ENCODE results near the gene CD226. TPM values are rescaled to one million over a fixed set of nuclear protein-coding genes. Genes with fewer than 3 reads are reported as not detected.
"Not testable (repeated sequence)": the region's sequence is repeated elsewhere in the genome, so short reads cannot be mapped to it uniquely, and the experiment has no call there.

Gene CD226
- total RNA-seq, 3 donors from 2014 or later, result 129 to 168 (median 129) TPM

DNA sequence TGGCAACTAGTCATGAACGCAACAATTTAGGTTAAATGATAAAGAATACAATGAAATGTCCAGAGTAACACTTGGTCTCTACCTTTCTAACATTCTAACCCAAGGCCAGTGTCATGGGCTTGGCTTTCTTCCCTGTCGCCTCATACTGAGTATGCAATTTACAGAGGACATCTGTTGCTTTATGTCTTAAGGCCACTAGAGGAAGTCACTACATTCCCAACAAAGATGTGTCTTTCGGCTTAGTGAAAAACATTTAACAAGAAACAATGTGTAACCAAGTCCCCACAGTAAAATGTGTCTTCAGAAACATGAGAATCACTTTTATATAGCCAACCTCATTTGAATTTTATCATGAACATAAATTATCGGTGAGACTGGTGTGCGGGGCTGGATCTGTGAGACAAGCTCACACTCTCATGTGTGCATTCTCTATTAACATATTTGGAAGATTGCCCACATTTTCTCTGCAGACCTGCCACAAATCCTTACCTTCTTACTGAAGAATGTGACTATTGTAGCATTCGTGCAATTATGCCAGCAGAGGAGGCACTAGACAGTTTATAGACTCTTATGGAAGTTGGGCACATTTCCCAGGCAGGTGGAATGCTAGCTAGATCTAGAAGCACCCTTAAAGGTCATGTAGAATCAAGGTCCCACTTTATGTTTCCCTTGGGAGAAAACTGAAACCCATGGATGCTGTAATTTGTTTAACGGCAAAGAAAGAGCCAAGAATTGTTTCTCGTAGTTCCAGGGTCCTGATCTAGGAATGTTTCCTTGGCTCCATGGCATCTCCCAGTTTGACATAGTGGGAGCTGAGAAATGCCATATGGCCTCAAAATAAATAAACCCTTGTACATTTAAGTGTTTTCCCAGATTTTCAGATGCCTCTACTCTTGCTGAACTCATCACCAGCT lies 101.8 kb downstream of the CD226 start:
- Mint-ChIP-seq H3K4me1 (ENCODE audit: low read depth) (no peaks in the 10 kb centered on the region), H3K9me3 (no peaks in the 10 kb centered on the region), H3K36me3 (ENCODE audit: insufficient read depth) (peaks cover 4% of the 10 kb centered on the region), H3K27me3 (ENCODE audit: low read depth) (no peaks in the 10 kb centered on the region), H3K4me3 (no peak overlapping the region)
- DNase-seq (no peak), ATAC-seq (no peak)

DNA sequence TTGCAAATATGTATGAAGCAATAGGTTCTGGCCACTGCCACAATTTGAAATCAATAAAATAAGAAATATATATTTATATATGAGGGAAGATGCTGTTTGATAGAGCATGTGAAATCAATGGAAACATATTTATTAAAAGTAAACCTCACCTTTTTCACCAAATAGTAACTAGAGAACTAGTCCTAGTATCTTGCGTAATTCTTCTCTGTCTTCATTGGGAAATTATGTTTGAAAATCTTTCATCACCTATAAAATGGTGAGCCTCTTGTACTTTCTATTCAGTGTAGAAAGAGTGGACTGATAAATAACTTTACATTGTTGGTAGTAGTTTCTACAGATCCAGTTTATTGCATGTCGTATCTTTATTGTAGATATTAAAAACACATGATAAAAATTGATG lies 103.0 kb downstream of the CD226 start:
- H3K9me3 Mint-ChIP-seq, result no peaks in the 10 kb centered on the region
- no peaks in the 10 kb centered on the region for H3K27me3 Mint-ChIP-seq (ENCODE audit: low read depth)
- H3K4me3 Mint-ChIP-seq, result no peak overlapping the region
- peaks cover 4% of the 10 kb centered on the region for H3K36me3 Mint-ChIP-seq (ENCODE audit: insufficient read depth)
- no peak for DNase-seq
- no peaks in the 10 kb centered on the region for H3K4me1 Mint-ChIP-seq (ENCODE audit: low read depth)
- no peak for ATAC-seq

DNA sequence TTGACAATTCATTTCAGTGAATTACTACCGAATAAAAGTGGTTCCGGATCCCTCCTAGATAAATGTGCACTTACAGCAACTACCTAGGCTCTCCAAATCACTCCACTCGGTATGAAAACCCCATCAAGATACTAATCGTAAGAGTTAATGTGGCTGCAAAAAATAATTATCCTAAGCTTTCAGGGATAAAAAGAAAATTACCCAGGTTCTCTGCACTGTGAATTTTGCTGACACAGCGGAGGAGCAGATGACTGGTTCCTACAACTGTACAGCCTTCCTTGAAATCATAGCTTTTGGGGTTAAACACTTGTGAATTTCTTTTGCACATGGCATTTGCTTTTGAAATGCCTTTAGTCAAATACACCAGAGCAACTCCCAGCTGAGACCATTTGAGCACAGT lies 104.7 kb downstream of the CD226 start:
- ATAC-seq (no peak), DNase-seq (no peak)
- H3K27me3 Mint-ChIP-seq (ENCODE audit: low read depth), result no peaks in the 10 kb centered on the region
- H3K9me3 Mint-ChIP-seq, result no peaks in the 10 kb centered on the region
- no peaks in the 10 kb centered on the region for H3K4me1 Mint-ChIP-seq (ENCODE audit: low read depth)
- no peak overlapping the region for H3K4me3 Mint-ChIP-seq
- H3K36me3 Mint-ChIP-seq (ENCODE audit: insufficient read depth), result peaks cover 6% of the 10 kb centered on the region

DNA sequence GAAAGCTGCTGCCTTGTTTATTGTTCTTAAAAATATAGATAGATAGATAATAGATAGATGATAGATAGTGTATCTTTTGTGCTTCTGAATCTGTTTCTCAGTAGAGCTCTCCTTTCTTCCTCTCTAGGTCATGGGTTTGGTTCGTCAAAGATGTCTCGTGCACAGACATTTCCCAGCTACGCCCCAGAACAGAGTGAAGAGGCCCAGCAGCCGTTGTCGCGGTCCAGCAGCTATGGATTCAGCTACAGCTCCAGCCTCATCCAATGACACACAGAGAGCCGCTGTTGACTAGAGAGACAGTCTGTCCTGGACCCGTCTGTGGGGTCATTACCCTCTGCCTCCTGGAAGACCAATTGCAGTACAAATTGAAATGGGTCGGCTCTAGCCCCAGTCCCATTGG lies 106.6 kb downstream of the CD226 start:
- Mint-ChIP-seq H3K9me3 (no peaks in the 10 kb centered on the region), H3K36me3 (ENCODE audit: insufficient read depth) (peaks cover 11% of the 10 kb centered on the region), H3K27me3 (ENCODE audit: low read depth) (no peaks in the 10 kb centered on the region), H3K4me3 (no peak overlapping the region), H3K4me1 (ENCODE audit: low read depth) (no peaks in the 10 kb centered on the region)
- DNase-seq (no peak), ATAC-seq (no peak)

DNA sequence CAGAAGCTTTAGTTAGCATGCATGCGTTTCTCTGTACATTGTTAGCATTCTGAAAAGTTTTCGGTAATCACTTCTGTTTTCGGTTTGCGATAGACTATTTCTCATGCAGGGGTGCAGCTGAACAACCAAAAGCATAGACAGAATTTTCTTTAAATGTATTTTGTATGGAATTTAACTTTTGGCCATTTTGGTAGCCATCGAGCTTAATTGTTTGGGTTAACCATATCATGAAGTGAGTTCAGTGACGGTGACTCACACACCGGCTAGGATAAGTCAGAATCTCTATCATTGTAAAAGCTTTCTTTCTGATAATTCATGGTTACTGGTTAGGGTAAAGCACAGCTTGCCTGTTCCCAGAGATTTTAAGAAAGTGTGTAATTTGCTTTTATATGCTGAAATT lies 107.2 kb downstream of the CD226 start:
- ATAC-seq, result no peak
- peaks cover 18% of the 10 kb centered on the region for H3K36me3 Mint-ChIP-seq (ENCODE audit: insufficient read depth)
- H3K4me1 Mint-ChIP-seq (ENCODE audit: low read depth), result no peaks in the 10 kb centered on the region
- no peaks in the 10 kb centered on the region for H3K27me3 Mint-ChIP-seq (ENCODE audit: low read depth)
- H3K9me3 Mint-ChIP-seq, result peaks cover 2% of the 10 kb centered on the region
- no peak overlapping the region for H3K4me3 Mint-ChIP-seq
- DNase-seq, result no peak

DNA sequence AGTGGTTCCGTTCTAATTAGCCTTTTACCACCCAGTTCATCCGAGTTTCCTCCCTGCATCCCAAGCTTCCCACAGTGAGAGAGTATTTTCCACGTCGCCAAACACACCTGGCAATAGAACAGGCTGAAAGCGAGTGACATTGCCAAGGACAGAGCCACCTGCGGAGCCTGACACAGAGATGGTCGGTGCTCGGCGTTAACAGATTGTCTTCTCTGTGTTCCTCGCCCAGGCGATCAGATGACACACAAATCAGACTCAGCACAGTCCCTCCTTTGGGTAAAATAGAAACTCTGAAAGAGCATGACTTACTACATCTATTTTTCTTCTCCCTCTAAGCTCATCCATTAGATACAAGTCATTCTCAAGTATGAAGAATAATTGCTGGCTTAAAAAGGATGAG lies 107.7 kb downstream of the CD226 start:
- H3K36me3 Mint-ChIP-seq (ENCODE audit: insufficient read depth), result peaks cover 19% of the 10 kb centered on the region
- H3K27me3 Mint-ChIP-seq (ENCODE audit: low read depth), result no peaks in the 10 kb centered on the region
- ATAC-seq (no peak), DNase-seq (no peak)
- H3K9me3 Mint-ChIP-seq, result peaks cover 3% of the 10 kb centered on the region
- no peak overlapping the region for H3K4me3 Mint-ChIP-seq
- no peaks in the 10 kb centered on the region for H3K4me1 Mint-ChIP-seq (ENCODE audit: low read depth)

DNA sequence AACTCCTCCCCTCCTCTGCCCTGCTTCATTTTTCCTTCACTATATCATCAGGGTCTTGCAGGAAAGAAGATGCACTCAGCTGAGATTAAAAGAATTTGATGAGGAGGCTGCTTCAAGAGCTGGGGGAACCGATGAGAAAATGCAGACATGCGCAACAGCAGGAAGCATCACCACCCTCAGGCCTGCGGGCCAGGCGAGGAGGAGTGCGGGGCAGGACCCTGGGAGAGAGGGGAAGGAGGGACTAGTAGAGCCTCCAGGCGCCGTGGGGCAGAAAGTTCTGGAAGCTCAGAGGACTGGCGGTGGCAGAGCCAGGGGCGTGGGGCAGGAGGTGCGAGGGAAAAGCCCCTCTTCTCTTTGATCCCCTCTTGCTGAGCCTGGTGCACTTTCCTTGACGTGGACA lies 108.2 kb downstream of the CD226 start:
- ATAC-seq, result no peak
- H3K9me3 Mint-ChIP-seq, result peaks cover 3% of the 10 kb centered on the region
- no peak overlapping the region for H3K4me3 Mint-ChIP-seq

DNA sequence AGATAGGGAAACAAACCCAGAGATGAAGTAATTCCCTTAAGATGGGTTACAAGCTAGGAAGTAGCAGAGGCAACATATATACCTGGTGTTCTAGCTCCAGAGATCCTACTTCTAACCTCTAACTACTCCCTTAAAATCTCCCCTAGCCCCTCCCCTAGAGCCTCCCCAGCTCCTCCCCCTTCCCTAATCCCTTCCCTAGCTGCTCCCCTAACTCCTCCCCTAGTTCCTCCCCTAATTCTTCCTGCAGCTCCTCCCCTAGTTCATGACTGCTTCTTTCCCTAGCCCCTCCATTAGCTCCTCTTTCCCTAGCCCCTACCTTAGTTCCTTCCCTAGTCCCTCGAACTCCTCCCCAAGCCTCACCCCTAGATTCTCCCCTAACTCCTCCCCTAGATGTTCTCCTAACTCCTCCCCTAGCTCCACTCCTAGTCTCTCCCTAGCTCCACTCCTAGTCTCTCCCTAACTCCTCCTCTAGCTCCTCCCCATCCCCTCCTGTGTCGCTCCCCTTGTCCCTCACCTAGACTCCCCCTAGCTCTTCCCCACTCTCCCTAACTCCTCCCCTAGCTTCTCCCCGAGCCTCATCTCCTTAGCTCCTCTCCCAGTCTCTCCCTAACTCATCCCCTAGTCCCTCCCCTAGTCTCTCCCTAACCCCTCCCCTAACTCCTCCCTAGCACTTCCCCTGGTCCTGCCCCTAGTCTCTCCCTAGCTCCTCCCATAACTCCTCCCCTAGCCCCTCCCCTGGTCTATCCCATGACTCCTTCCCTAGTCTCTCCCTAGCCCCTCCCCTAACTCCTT lies 108.9 kb downstream of the CD226 start:
- no peak for DNase-seq
- ATAC-seq, result peak; percentile 74 to 79
- peaks cover 26% of the 10 kb centered on the region for H3K36me3 Mint-ChIP-seq (ENCODE audit: insufficient read depth)
- no peak overlapping the region for H3K4me3 Mint-ChIP-seq
- H3K27me3 Mint-ChIP-seq (ENCODE audit: low read depth), result no peaks in the 10 kb centered on the region
- peaks cover 3% of the 10 kb centered on the region for H3K9me3 Mint-ChIP-seq
- H3K4me1 Mint-ChIP-seq (ENCODE audit: low read depth), result no peaks in the 10 kb centered on the region

More for the DNA sequence above, 108.2 kb downstream of the CD226 start:
- Mint-ChIP-seq H3K27me3 (ENCODE audit: low read depth) (no peaks in the 10 kb centered on the region), H3K4me1 (ENCODE audit: low read depth) (no peaks in the 10 kb centered on the region), H3K36me3 (ENCODE audit: insufficient read depth) (peaks cover 23% of the 10 kb centered on the region)
- no peak for DNase-seq

DNA sequence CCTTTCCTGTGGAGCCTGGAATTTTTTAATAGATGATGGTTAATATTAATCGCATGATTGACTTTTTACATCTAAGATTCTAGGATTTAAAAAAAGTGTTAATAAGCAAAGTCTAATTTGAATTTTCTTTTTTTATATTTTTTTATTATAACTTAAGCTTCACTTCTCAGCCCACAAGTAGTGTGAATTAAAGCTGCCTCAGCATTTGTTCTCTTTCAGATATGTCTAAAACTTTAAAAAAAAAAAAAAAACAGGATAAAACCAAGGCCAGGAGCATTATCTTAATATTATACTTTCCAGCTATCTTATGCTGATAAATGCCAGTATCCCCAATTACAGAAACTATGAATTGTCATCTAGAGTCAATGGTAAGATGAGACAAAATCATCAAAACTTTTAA lies 109.7 kb downstream of the CD226 start:
- no peaks in the 10 kb centered on the region for H3K4me1 Mint-ChIP-seq (ENCODE audit: low read depth)
- peaks cover 30% of the 10 kb centered on the region for H3K36me3 Mint-ChIP-seq (ENCODE audit: insufficient read depth)
- no peak overlapping the region for H3K4me3 Mint-ChIP-seq
- DNase-seq, result no peak
- no peak for ATAC-seq
- peaks cover 3% of the 10 kb centered on the region for H3K9me3 Mint-ChIP-seq
- no peaks in the 10 kb centered on the region for H3K27me3 Mint-ChIP-seq (ENCODE audit: low read depth)

DNA sequence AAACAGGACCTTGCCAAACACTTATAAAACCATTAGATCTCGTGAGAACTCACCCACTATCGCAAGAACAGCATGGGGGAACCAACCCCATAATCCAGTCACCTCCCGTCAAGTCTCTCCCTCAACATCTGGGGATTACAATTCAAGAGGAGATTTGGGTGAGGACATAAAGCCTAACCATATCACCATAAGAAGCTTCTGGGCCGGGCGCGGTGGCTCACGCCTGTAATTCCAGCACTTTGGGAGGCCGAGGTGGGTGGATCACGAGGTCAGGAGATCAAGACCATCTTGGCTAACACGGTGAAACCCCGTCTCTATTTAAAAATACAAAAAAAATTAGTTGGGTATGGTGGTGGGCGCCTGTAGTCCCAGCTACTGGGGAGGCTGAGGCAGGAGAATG lies 112.7 kb downstream of the CD226 start:
- H3K9me3 Mint-ChIP-seq; H3K27me3 Mint-ChIP-seq (ENCODE audit: low read depth); H3K4me1 Mint-ChIP-seq (ENCODE audit: low read depth); ATAC-seq; DNase-seq; H3K4me3 Mint-ChIP-seq: not testable (repeated sequence)
- peaks cover 51% of the 10 kb centered on the region for H3K36me3 Mint-ChIP-seq (ENCODE audit: insufficient read depth)

DNA sequence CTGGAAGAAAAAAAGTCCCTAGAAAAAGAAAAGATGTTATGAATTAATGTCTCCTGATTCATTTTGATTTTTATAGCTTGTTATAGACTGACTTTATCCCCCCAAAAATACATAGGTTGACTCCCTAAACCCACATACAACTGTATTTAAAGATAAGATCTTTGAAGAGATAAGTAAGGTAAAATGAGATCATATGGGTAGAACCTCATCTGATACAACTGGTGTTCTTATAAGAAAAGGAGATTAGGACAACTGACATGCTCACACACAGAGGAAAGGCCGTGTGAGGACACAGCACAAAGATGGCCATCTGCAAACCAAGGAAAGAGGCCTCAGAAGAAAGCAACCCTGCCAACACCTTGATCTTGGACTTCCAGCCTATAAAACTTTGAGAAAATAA lies 117.5 kb downstream of the CD226 start:
- peaks cover 44% of the 10 kb centered on the region for H3K36me3 Mint-ChIP-seq (ENCODE audit: insufficient read depth)

DNA sequence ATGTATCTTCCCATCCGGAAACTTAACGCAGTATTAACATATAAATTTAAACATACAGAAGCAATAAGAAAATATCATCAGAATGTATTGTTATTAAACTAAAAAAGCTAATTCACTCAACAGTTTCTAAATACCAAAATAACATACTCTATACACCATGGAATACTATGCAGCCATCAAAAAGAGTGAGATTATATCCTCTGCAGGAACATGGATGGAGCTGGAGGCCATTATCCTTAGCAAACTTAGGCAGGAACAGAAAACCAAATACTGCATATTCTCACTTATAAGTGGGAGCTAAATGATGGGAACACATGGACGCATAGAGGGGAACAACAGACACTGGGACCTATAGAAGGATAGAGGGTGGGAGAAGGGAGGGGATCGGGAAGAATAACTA lies 127.1 kb downstream of the CD226 start:
- peaks cover 4% of the 10 kb centered on the region for H3K9me3 Mint-ChIP-seq
- no peaks in the 10 kb centered on the region for H3K27me3 Mint-ChIP-seq (ENCODE audit: low read depth)
- no peaks in the 10 kb centered on the region for H3K4me1 Mint-ChIP-seq (ENCODE audit: low read depth)
- peaks cover 42% of the 10 kb centered on the region for H3K36me3 Mint-ChIP-seq (ENCODE audit: insufficient read depth)
- H3K4me3 Mint-ChIP-seq, result no peak overlapping the region
- DNase-seq, result no peak
- ATAC-seq, result no peak

More for the DNA sequence above, 117.5 kb downstream of the CD226 start:
- Mint-ChIP-seq H3K4me1 (ENCODE audit: low read depth) (peaks cover 2% of the 10 kb centered on the region), H3K27me3 (ENCODE audit: low read depth) (no peaks in the 10 kb centered on the region), H3K9me3 (no peaks in the 10 kb centered on the region), H3K4me3 (no peak overlapping the region)
- DNase-seq, result no peak
- no peak for ATAC-seq

DNA sequence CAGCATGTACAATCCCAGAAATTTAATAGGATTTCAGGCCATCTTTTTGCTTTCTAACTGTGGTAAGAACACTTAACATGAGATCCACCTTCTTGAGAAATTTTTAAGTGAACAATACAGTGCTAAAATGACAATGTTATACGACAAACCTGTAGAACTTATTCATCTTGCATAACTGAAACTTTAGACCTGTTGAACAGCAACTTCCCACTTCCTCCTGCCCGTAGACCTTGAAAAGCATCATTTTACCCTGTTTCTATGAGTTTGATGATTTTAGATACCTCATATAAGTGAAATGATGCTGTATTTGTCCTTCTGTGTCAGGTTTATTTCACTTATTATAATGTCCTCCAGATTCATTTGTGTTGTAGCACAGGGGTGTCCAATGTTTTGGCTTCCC lies 128.2 kb downstream of the CD226 start:
- Mint-ChIP-seq H3K4me1 (ENCODE audit: low read depth) (no peaks in the 10 kb centered on the region), H3K9me3 (peaks cover 4% of the 10 kb centered on the region)
- no peak for DNase-seq

DNA sequence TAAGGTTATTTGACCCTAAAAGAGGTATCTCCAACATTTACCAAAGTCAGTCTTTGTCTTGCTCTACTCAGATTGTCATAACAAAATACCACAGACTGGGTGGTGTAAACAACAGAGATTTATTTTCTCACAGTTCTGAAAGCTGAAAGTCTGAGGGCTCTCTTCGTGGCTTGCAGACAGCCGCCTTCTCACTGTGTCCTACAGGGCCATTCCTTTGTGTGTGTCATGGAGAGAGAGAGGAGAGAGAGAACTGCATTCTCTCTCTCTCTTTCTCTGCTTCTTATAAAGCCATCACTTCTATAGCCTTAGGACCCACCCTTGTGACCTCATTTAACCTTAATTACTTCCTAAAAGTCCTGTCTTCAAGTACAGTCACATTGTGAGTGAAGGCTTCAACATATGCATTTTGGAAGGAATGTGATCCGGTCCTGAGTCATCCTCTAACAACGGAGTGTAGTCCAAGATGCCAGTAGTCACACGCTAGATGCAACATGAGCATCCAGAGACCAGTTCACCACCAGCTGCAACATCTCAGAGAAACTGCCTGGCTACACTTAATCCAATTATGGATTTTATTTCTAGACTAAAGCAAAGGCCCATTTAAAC lies 130.2 kb downstream of the CD226 start:
- no peak for DNase-seq
- no peak for ATAC-seq

More for the DNA sequence above, 128.2 kb downstream of the CD226 start:
- peaks cover 45% of the 10 kb centered on the region for H3K36me3 Mint-ChIP-seq (ENCODE audit: insufficient read depth)
- no peak overlapping the region for H3K4me3 Mint-ChIP-seq
- no peaks in the 10 kb centered on the region for H3K27me3 Mint-ChIP-seq (ENCODE audit: low read depth)
- no peak for ATAC-seq

More for the DNA sequence above, 130.2 kb downstream of the CD226 start:
- Mint-ChIP-seq H3K4me1 (ENCODE audit: low read depth) (no peaks in the 10 kb centered on the region), H3K36me3 (ENCODE audit: insufficient read depth) (peaks cover 55% of the 10 kb centered on the region), H3K27me3 (ENCODE audit: low read depth) (no peaks in the 10 kb centered on the region), H3K9me3 (peaks cover 4% of the 10 kb centered on the region), H3K4me3 (no peak overlapping the region)
